IMR-90 (cell line): ENCODE results near the gene AIP. TPM values are rescaled to one million over a fixed set of nuclear protein-coding genes. Genes with fewer than 3 reads are reported as not detected.

Experiments
- ATAC-seq: fragments of 200-7000 bp; cut with Tn5 transposase; 2 replicates; pipeline ENCODE4 v1.9.1; 2020; ENCODE audit warnings: low read depth, mild to moderate bottlenecking, moderate library complexity
- BruUV-seq: library from RNA; stranded (reverse); fragments of 400-500 nt; replicated peaks from 2 replicates; lab custom pipeline; 2021; lab: Mats Ljungman, UMichigan
- CTCF ChIA-PET: fragments of 300-600 bp; formaldehyde crosslinking; extraction: SDS; loops from one replicate; lab custom pipeline; 2021; ENCODE audit warnings: antibody characterized with exemption; lab: Yijun Ruan, JAX
- POLR2A ChIA-PET: fragments of 300-600 bp; sonication (Branson Sonifier 250); formaldehyde crosslinking; loops from one replicate; lab custom pipeline; 2022; ENCODE audit warnings: antibody characterized with exemption; ENCODE audit not compliant: unreplicated experiment; lab: Charles Lee
- DNase-seq: peaks from one replicate; pipeline ENCODE4 v3.0.0; 2013
- H2AFZ ChIP-seq: replicated peaks from 2 replicates; pipeline ENCODE3; 2013; ENCODE audit warnings: low read length, mild to moderate bottlenecking; ENCODE audit not compliant: poor library complexity
- H2AK5ac ChIP-seq: 2 replicates; pipeline ENCODE4 v1.6.1; 2013; ENCODE audit warnings: low read depth, low read length, inconsistent platforms
- H2AK9ac ChIP-seq: replicated peaks from 2 replicates; pipeline ENCODE3; 2013; ENCODE audit warnings: mild to moderate bottlenecking, low read depth, low read length, moderate library complexity; ENCODE audit not compliant: poor library complexity
- H2BK120ac ChIP-seq: 2 replicates; pipeline ENCODE4 v1.6.1; 2013; ENCODE audit warnings: low read depth, low read length, inconsistent platforms
- H2BK15ac ChIP-seq: 3 replicates; pipeline ENCODE4 v1.6.1; 2013; ENCODE audit warnings: low read depth, low read length, inconsistent platforms
- H2BK20ac ChIP-seq: 2 replicates; pipeline ENCODE4 v1.6.1; 2013; ENCODE audit warnings: low read depth, mild to moderate bottlenecking, inconsistent platforms, low read length, moderate library complexity
- H2BK5ac ChIP-seq: 2 replicates; pipeline ENCODE4 v1.6.1; 2013; ENCODE audit warnings: mild to moderate bottlenecking, low read depth, low read length, inconsistent platforms; ENCODE audit not compliant: poor library complexity, severe bottlenecking
- H3K14ac ChIP-seq: replicated peaks from 2 replicates; pipeline ENCODE4 v1.6.1; 2013; ENCODE audit warnings: low read depth, low read length, inconsistent platforms
- H3K18ac ChIP-seq: 2 replicates; pipeline ENCODE4 v1.6.1; 2013; ENCODE audit warnings: low read depth, low read length, control low read depth
- H3K23ac ChIP-seq: 2 replicates; pipeline ENCODE4 v1.6.1; 2013; ENCODE audit warnings: low read depth, low read length, inconsistent platforms
- H3K27ac ChIP-seq: 2 replicates; pipeline ENCODE4 v1.5.1; 2013; ENCODE audit warnings: mild to moderate bottlenecking, control low read depth, low read length; ENCODE audit not compliant: insufficient read depth
- H3K27me3 ChIP-seq: 2 replicates; pipeline ENCODE4 v1.6.1; 2013; ENCODE audit warnings: low read length; ENCODE audit not compliant: control insufficient read depth, insufficient read depth
- H3K36me3 ChIP-seq: 2 replicates; pipeline ENCODE4 v1.6.1; 2013; ENCODE audit warnings: low read length, mixed read lengths; ENCODE audit not compliant: control insufficient read depth, insufficient read depth
- H3K4ac ChIP-seq: 2 replicates; pipeline ENCODE4 v1.6.1; 2013; ENCODE audit warnings: low read depth, low read length, inconsistent platforms
- H3K4me1 ChIP-seq: 2 replicates; pipeline ENCODE4 v1.6.1; 2013; ENCODE audit warnings: low read length, mixed read lengths; ENCODE audit not compliant: control insufficient read depth, insufficient read depth
- H3K4me2 ChIP-seq: 2 replicates; pipeline ENCODE4 v1.6.1; 2013; ENCODE audit warnings: low read depth, mild to moderate bottlenecking, control low read depth, low read length, moderate library complexity
- H3K4me3 ChIP-seq: 2 replicates; pipeline ENCODE4 v1.5.1; 2013; ENCODE audit warnings: low read depth, mild to moderate bottlenecking, control low read depth, low read length, moderate library complexity; ENCODE audit not compliant: insufficient read depth
- H3K56ac ChIP-seq: 2 replicates; pipeline ENCODE4 v1.6.1; 2013; ENCODE audit warnings: low read length, inconsistent platforms; ENCODE audit not compliant: insufficient read depth; ENCODE audit errors: extremely low read depth
- H3K79me1 ChIP-seq, 2 experiments: 2 replicates each; pipeline ENCODE4 v1.6.1; 2013; ENCODE audit warnings: low read length in 2 of 2, inconsistent platforms in 1 of 2, low read depth in 1 of 2
- H3K9ac ChIP-seq: 2 replicates; pipeline ENCODE4 v1.6.1; 2013; ENCODE audit warnings: low read depth, low read length, control low read depth
- H3K9me1 ChIP-seq: 2 replicates; pipeline ENCODE4 v1.6.1; 2013; ENCODE audit warnings: low read length, inconsistent platforms; ENCODE audit not compliant: insufficient read depth
- H3K9me3 ChIP-seq: 2 replicates; pipeline ENCODE4 v1.6.1; 2013; ENCODE audit warnings: low read length; ENCODE audit not compliant: control insufficient read depth, insufficient read depth
- H4K20me1 ChIP-seq: 2 replicates; pipeline ENCODE4 v1.6.1; 2013; ENCODE audit warnings: low read length, inconsistent platforms; ENCODE audit not compliant: insufficient read depth
- H4K5ac ChIP-seq: 2 replicates; pipeline ENCODE4 v1.6.1; 2013; ENCODE audit warnings: mild to moderate bottlenecking, low read depth, low read length, control low read depth
- H4K8ac ChIP-seq, 2 experiments: 2 replicates each; pipeline ENCODE4 v1.6.1; 2013; ENCODE audit warnings: low read depth in 2 of 2, low read length in 2 of 2, control low read depth in 1 of 2, inconsistent platforms in 1 of 2
- H4K91ac ChIP-seq: 2 replicates; pipeline ENCODE4 v1.6.1; 2013; ENCODE audit warnings: low read depth, low read length, inconsistent platforms; ENCODE audit not compliant: insufficient read depth
- BHLHE40 ChIP-seq: fragments of 150-350 bp; IDR thresholded peaks from 2 replicates; pipeline ENCODE4 v1.6.1; 2016; ENCODE audit warnings: mild to moderate bottlenecking, low read depth, low read length
- CEBPB ChIP-seq: IDR thresholded peaks from 2 replicates; pipeline ENCODE4 v1.6.1; 2012; ENCODE audit warnings: low read depth, low read length, improper control_type of control experiment
- CHD1 ChIP-seq: IDR thresholded peaks from 2 replicates; pipeline ENCODE4 v1.6.1; 2012; ENCODE audit warnings: low read depth, low read length, improper control_type of control experiment
- CTCF ChIP-seq: conservative IDR thresholded peaks from 2 replicates; pipeline ENCODE4 v1.5.1; 2012; ENCODE audit warnings: mild to moderate bottlenecking, low read depth, low read length, improper control_type of control experiment
- ELK1 ChIP-seq: fragments of 150-350 bp; IDR thresholded peaks from 2 replicates; pipeline ENCODE4 v1.6.1; 2016; ENCODE audit warnings: low read depth, mild to moderate bottlenecking, low read length, moderate library complexity, borderline replicate concordance
- FOS ChIP-seq: fragments of 150-350 bp; IDR thresholded peaks from 2 replicates; pipeline ENCODE4 v1.6.1; 2016; ENCODE audit warnings: low read depth, low read length
- MAFK ChIP-seq: IDR thresholded peaks from 2 replicates; pipeline ENCODE4 v1.6.1; 2012; ENCODE audit warnings: low read depth, low read length, improper control_type of control experiment
- MAZ ChIP-seq: IDR thresholded peaks from 2 replicates; pipeline ENCODE4 v1.6.1; 2012; ENCODE audit warnings: low read depth, mild to moderate bottlenecking, low read length, improper control_type of control experiment, moderate library complexity, borderline replicate concordance
- MXI1 ChIP-seq: IDR thresholded peaks from 2 replicates; pipeline ENCODE4 v1.6.1; 2012; ENCODE audit warnings: low read depth, mild to moderate bottlenecking, low read length, moderate library complexity, borderline replicate concordance
- NFE2L2 ChIP-seq: fragments of 150-350 bp; IDR thresholded peaks from 2 replicates; pipeline ENCODE4 v1.6.1; 2016; ENCODE audit warnings: low read depth, mild to moderate bottlenecking, low read length
- POLR2A ChIP-seq: IDR thresholded peaks from 2 replicates; pipeline ENCODE4 v1.6.1; 2012; ENCODE audit warnings: mild to moderate bottlenecking, low read depth, low read length
- RAD21 ChIP-seq: IDR thresholded peaks from 2 replicates; pipeline ENCODE4 v1.6.1; 2012; ENCODE audit warnings: low read length, improper control_type of control experiment
- RCOR1 ChIP-seq: IDR thresholded peaks from 2 replicates; pipeline ENCODE4 v1.6.1; 2012; ENCODE audit warnings: mild to moderate bottlenecking, low read length, improper control_type of control experiment; ENCODE audit not compliant: insufficient replicate concordance
- RFX5 ChIP-seq: IDR thresholded peaks from 2 replicates; pipeline ENCODE4 v1.8.0; 2012; ENCODE audit warnings: low read depth, mild to moderate bottlenecking, low read length, moderate library complexity
- SMC3 ChIP-seq: fragments of 150-350 bp; IDR thresholded peaks from 2 replicates; pipeline ENCODE4 v1.6.1; 2016; ENCODE audit warnings: low read depth, mild to moderate bottlenecking, antibody characterized with exemption, low read length, moderate library complexity
- USF2 ChIP-seq: fragments of 150-350 bp; IDR thresholded peaks from 2 replicates; pipeline ENCODE4 v1.6.1; 2017; ENCODE audit warnings: mild to moderate bottlenecking, antibody characterized with exemption, low read length, low read depth
- WGBS, 2 experiments: methylation state at CpG; one replicate each; pipeline versions ENCODE4 v1.1.5 to v1.1.7; 2013; ENCODE audit warnings: missing lambda C conversion rate in 2 of 2; ENCODE audit not compliant: insufficient read length in 1 of 2; ENCODE audit errors: extremely low coverage in 2 of 2; 5-methylcytosine and 5-hydroxymethylcytosine counted together
- dilution Hi-C: fragments of 300-500 bp; cut with HindIII; formaldehyde crosslinking; loops from one replicate; pipeline ENCODE4 v1.14.3; 2018; ENCODE audit warnings: low sequenced_read_pairs; ENCODE audit not compliant: unreplicated experiment
- in situ Hi-C: fragments of 300-500 bp; cut with MboI; formaldehyde crosslinking; loops from 3 replicates; pipeline ENCODE4 v1.14.3; 2019; ENCODE audit warnings: low sequenced_read_pairs, inconsistent platforms, mixed read lengths
- intact Hi-C: fragments of 100-400 bp; cut with micrococcal nuclease; formaldehyde crosslinking; loops from 2 replicates; pipeline ENCODE4 v1.10.0; 2022
- polyA plus RNA-seq, 3 experiments: library from polyadenylated mRNA; depleted of rRNA; stranded (reverse); fragments of >200 nt; gene quantifications; 2 replicates each; pipeline ENCODE4 v1.2.3, GENCODE V29; 2012; ENCODE audit warnings: low replicate concordance in 1 of 3
- total RNA-seq: library from RNA; depleted of rRNA; stranded (reverse); fragments of >200 nt; gene quantifications from 2 replicates; pipeline ENCODE4 v1.2.3, GENCODE V29; 2012

AIP gene
- total and polyA plus RNA-seq, 2 of the 4 experiments (the other 2 are of a cell fraction), result 95.5 to 122 TPM

- no peak overlapping the region for H4K5ac ChIP-seq
- ChIA-PET POLR2A (interaction anchor here (0.5 kb wide), 1 partner anchor 11 kb away, joined by 3 read pairs; no protein-coding TSS in a partner anchor), CTCF (no interaction called here)
- in situ Hi-C loops (no loop called here), intact Hi-C loops (no loop called here), dilution Hi-C loops (no loop called here)
- no peak overlapping the region for H3K4me2 ChIP-seq
- H4K8ac ChIP-seq, result no peak overlapping the region
- TF ChIP-seq RAD21 (no peak), FOS (no peak), RCOR1 (no peak), CHD1 (no peak), MAFK (no peak), MXI1 (no peak), RFX5 (no peak), MAZ (no peak), POLR2A (no peak), CEBPB (no peak), SMC3 (no peak), ELK1 (no peak), BHLHE40 (no peak), NFE2L2 (no peak), CTCF (no peak), USF2 (no peak)
- no peaks in the 10 kb centered on the region for H3K9me3 ChIP-seq
- no TSS peak for BruUV-seq
- no peak overlapping the region for H3K18ac ChIP-seq
- no peak overlapping the region for H3K9ac ChIP-seq
- H3K4me3 ChIP-seq, result no peak overlapping the region
- H2BK15ac ChIP-seq, result no peak overlapping the region
- peaks cover 8% of the 10 kb centered on the region for H4K20me1 ChIP-seq
- peaks cover 8% of the 10 kb centered on the region; the same call in 1 of the 2 replicates for H3K9me1 ChIP-seq
- H3K27ac ChIP-seq, result no peak overlapping the region
- no peak overlapping the region for H4K91ac ChIP-seq
- DNase-seq (no peak), ATAC-seq (no peak)
- no peak overlapping the region for H2AK9ac ChIP-seq
- no peaks in the 10 kb centered on the region for H3K27me3 ChIP-seq
- no peak overlapping the region for H2BK120ac ChIP-seq
- H2AK5ac ChIP-seq, result no peak overlapping the region
- no peak overlapping the region for H2BK5ac ChIP-seq
- H3K56ac ChIP-seq, result no peak overlapping the region
- no peak overlapping the region for H3K14ac ChIP-seq
- H3K4ac ChIP-seq, result no peak overlapping the region
- peaks cover 3% of the 10 kb centered on the region; the same call in 1 of the 2 replicates for H3K4me1 ChIP-seq
- peaks cover 8 to 26% of the 10 kb centered on the region in 2 experiments for H3K79me1 ChIP-seq
- H2AFZ ChIP-seq, result no peak overlapping the region
- 96% methylated on average over 5 of the region's 21 CpGs; no CpG with 5 or more reads in 1 of the 2 experiments for WGBS, 2 experiments
- no peak overlapping the region for H2BK20ac ChIP-seq
- H3K36me3 ChIP-seq, result peaks cover 40% of the 10 kb centered on the region; the same call in 1 of the 2 replicates
- H3K23ac ChIP-seq, result no peak overlapping the region
Measured at GRCh38 chr11:67441098-67441563, 41.7 kb upstream of the AIP start.
